HEK293 (cell line): Measurements from ENCODE around the gene CST9.

Experiments used
- KLF8 ChIP-seq: fragments of 450-650 bp; formaldehyde crosslinking; IDR thresholded peaks from 2 replicates; pipeline ENCODE4 v1.5.1; 2016; ENCODE audit warnings: missing biosample characterization, missing genetic modification characterization
- YY1 ChIP-seq: fragments of 450-650 bp; formaldehyde crosslinking; IDR thresholded peaks from 2 replicates; pipeline ENCODE4 v1.5.1; 2018; ENCODE audit warnings: missing biosample characterization, missing genetic modification characterization
- ZFP3 ChIP-seq: fragments of 450-650 bp; formaldehyde crosslinking; IDR thresholded peaks from 2 replicates; pipeline ENCODE4 v1.5.1; 2016; ENCODE audit warnings: low read depth, missing biosample characterization, missing genetic modification characterization
- ZNF138 ChIP-seq: fragments of 450-650 bp; formaldehyde crosslinking; IDR thresholded peaks from 2 replicates; pipeline ENCODE4 v1.5.1; 2016; ENCODE audit warnings: missing biosample characterization, missing genetic modification characterization, borderline replicate concordance
- ZNF221 ChIP-seq: fragments of 450-650 bp; formaldehyde crosslinking; IDR thresholded peaks from 2 replicates; pipeline ENCODE4 v1.5.1; 2017; ENCODE audit warnings: missing biosample characterization, missing genetic modification characterization, borderline replicate concordance
- ZNF302 ChIP-seq: fragments of 450-650 bp; formaldehyde crosslinking; IDR thresholded peaks from 2 replicates; pipeline ENCODE4 v1.5.1; 2016; ENCODE audit warnings: missing biosample characterization, missing genetic modification characterization, low read depth
- ZNF433 ChIP-seq: fragments of 450-650 bp; formaldehyde crosslinking; IDR thresholded peaks from 2 replicates; pipeline ENCODE4 v1.5.1; 2016; ENCODE audit warnings: missing biosample characterization, missing genetic modification characterization, low read depth
- ZNF530 ChIP-seq: fragments of 450-650 bp; formaldehyde crosslinking; IDR thresholded peaks from 2 replicates; pipeline ENCODE4 v1.5.1; 2016; ENCODE audit warnings: low read depth, missing biosample characterization, missing genetic modification characterization
- ZNF549 ChIP-seq: fragments of 450-650 bp; IDR thresholded peaks from 2 replicates; pipeline ENCODE4 v1.5.1; 2018; ENCODE audit warnings: missing biosample characterization, missing genetic modification characterization, mild to moderate bottlenecking, inconsistent platforms, moderate library complexity
- ZNF785 ChIP-seq: fragments of 450-650 bp; formaldehyde crosslinking; IDR thresholded peaks from 2 replicates; pipeline ENCODE4 v1.5.1; 2016; ENCODE audit warnings: missing biosample characterization, missing genetic modification characterization
- TF ChIP-seq, protein P1 (sequence below): fragments of 450-650 bp; formaldehyde crosslinking; IDR thresholded peaks from 2 replicates; pipeline ENCODE4 v1.5.1; 2016; ENCODE audit warnings: missing biosample characterization, missing genetic modification characterization
- TF ChIP-seq, protein P2 (sequence below): fragments of 450-650 bp; formaldehyde crosslinking; IDR thresholded peaks from 2 replicates; pipeline ENCODE4 v1.5.1; 2016; ENCODE audit warnings: missing biosample characterization, missing genetic modification characterization
- TF ChIP-seq, protein P3 (sequence below): fragments of 450-650 bp; formaldehyde crosslinking; IDR thresholded peaks from 2 replicates; pipeline ENCODE4 v1.5.1; 2016; ENCODE audit warnings: missing biosample characterization, missing genetic modification characterization
- TF ChIP-seq, protein P4 (sequence below): fragments of 450-650 bp; formaldehyde crosslinking; IDR thresholded peaks from 2 replicates; pipeline ENCODE4 v1.5.1; 2016; ENCODE audit warnings: missing biosample characterization, missing genetic modification characterization

DNA sequence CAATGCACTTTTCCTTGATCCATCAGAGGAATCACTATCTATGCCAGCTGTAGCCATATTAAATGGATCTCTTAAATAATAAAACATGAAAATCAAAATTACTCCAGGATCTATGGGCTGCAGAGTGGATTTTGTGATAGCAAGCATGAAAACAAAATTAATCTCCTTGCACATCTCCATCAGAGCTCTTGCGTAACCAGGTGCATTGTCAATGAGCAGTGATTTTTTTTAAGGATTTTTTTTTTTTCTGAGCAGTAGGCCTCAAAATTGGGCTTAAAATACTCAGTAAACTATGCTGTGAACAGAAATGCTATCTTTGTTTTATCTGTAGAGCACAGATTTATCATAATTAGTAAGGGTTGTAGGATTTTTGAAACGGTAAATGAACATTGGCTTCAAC, 43.5 kb upstream of the CST9 start:
- TF ChIP-seq, protein P1, sequence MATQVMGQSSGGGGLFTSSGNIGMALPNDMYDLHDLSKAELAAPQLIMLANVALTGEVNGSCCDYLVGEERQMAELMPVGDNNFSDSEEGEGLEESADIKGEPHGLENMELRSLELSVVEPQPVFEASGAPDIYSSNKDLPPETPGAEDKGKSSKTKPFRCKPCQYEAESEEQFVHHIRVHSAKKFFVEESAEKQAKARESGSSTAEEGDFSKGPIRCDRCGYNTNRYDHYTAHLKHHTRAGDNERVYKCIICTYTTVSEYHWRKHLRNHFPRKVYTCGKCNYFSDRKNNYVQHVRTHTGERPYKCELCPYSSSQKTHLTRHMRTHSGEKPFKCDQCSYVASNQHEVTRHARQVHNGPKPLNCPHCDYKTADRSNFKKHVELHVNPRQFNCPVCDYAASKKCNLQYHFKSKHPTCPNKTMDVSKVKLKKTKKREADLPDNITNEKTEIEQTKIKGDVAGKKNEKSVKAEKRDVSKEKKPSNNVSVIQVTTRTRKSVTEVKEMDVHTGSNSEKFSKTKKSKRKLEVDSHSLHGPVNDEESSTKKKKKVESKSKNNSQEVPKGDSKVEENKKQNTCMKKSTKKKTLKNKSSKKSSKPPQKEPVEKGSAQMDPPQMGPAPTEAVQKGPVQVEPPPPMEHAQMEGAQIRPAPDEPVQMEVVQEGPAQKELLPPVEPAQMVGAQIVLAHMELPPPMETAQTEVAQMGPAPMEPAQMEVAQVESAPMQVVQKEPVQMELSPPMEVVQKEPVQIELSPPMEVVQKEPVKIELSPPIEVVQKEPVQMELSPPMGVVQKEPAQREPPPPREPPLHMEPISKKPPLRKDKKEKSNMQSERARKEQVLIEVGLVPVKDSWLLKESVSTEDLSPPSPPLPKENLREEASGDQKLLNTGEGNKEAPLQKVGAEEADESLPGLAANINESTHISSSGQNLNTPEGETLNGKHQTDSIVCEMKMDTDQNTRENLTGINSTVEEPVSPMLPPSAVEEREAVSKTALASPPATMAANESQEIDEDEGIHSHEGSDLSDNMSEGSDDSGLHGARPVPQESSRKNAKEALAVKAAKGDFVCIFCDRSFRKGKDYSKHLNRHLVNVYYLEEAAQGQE (tag by site-specific recombination): no peak
- TF ChIP-seq, protein P2, sequence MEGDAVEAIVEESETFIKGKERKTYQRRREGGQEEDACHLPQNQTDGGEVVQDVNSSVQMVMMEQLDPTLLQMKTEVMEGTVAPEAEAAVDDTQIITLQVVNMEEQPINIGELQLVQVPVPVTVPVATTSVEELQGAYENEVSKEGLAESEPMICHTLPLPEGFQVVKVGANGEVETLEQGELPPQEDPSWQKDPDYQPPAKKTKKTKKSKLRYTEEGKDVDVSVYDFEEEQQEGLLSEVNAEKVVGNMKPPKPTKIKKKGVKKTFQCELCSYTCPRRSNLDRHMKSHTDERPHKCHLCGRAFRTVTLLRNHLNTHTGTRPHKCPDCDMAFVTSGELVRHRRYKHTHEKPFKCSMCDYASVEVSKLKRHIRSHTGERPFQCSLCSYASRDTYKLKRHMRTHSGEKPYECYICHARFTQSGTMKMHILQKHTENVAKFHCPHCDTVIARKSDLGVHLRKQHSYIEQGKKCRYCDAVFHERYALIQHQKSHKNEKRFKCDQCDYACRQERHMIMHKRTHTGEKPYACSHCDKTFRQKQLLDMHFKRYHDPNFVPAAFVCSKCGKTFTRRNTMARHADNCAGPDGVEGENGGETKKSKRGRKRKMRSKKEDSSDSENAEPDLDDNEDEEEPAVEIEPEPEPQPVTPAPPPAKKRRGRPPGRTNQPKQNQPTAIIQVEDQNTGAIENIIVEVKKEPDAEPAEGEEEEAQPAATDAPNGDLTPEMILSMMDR (tag by site-specific recombination): no peak
- TF ChIP-seq ZNF433 (tag by site-specific recombination) (no peak), ZNF138 (tag by site-specific recombination) (no peak), ZNF785 (tag by site-specific recombination) (no peak), KLF8 (tag by site-specific recombination) (no peak), ZFP3 (tag by site-specific recombination) (no peak), ZNF549 (tag by site-specific recombination) (no peak), ZNF530 (tag by site-specific recombination) (no peak), YY1 (tag by site-specific recombination) (no peak), ZNF302 (tag by site-specific recombination) (no peak), ZNF221 (tag by site-specific recombination) (no peak)
- TF ChIP-seq, protein P3, sequence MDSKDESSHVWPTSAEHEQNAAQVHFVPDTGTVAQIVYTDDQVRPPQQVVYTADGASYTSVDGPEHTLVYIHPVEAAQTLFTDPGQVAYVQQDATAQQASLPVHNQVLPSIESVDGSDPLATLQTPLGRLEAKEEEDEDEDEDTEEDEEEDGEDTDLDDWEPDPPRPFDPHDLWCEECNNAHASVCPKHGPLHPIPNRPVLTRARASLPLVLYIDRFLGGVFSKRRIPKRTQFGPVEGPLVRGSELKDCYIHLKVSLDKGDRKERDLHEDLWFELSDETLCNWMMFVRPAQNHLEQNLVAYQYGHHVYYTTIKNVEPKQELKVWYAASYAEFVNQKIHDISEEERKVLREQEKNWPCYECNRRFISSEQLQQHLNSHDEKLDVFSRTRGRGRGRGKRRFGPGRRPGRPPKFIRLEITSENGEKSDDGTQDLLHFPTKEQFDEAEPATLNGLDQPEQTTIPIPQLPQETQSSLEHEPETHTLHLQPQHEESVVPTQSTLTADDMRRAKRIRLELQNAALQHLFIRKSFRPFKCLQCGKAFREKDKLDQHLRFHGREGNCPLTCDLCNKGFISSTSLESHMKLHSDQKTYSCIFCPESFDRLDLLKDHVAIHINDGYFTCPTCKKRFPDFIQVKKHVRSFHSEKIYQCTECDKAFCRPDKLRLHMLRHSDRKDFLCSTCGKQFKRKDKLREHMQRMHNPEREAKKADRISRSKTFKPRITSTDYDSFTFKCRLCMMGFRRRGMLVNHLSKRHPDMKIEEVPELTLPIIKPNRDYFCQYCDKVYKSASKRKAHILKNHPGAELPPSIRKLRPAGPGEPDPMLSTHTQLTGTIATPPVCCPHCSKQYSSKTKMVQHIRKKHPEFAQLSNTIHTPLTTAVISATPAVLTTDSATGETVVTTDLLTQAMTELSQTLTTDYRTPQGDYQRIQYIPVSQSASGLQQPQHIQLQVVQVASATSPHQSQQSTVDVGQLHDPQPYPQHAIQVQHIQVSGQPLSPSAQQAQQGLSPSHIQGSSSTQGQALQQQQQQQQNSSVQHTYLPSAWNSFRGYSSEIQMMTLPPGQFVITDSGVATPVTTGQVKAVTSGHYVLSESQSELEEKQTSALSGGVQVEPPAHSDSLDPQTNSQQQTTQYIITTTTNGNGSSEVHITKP: no peak
- TF ChIP-seq, protein P4, sequence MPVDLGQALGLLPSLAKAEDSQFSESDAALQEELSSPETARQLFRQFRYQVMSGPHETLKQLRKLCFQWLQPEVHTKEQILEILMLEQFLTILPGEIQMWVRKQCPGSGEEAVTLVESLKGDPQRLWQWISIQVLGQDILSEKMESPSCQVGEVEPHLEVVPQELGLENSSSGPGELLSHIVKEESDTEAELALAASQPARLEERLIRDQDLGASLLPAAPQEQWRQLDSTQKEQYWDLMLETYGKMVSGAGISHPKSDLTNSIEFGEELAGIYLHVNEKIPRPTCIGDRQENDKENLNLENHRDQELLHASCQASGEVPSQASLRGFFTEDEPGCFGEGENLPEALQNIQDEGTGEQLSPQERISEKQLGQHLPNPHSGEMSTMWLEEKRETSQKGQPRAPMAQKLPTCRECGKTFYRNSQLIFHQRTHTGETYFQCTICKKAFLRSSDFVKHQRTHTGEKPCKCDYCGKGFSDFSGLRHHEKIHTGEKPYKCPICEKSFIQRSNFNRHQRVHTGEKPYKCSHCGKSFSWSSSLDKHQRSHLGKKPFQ: no peak
